Endothelial cell of umbilical vein (primary cell): Measurements from ENCODE around the gene TIPARP. TPM values are rescaled to one million over a fixed set of nuclear protein-coding genes. Genes with fewer than 3 reads are reported as not detected.

ENCODE experiments used
- BruUV-seq: library from RNA; stranded (reverse); fragments of 400-500 nt; replicated peaks from 2 replicates; lab custom pipeline; 2021; lab: Mats Ljungman, UMichigan
- CTCF ChIA-PET: fragments of 300-600, 350-600 bp; sonication (Branson Sonifier 250); formaldehyde crosslinking; loops from one replicate; lab custom pipeline; 2021; ENCODE audit warnings: antibody characterized with exemption, inconsistent platforms; lab: Charles Lee
- POLR2A ChIA-PET: fragments of 300-600, 350-600 bp; sonication (Branson Sonifier 250); formaldehyde crosslinking; loops from one replicate; lab custom pipeline; 2021; ENCODE audit warnings: antibody characterized with exemption, inconsistent platforms; lab: Charles Lee
- DNase-seq: peaks from one replicate; pipeline ENCODE4 v3.0.0-alpha.2; 2011; ENCODE audit warnings: low read depth, low spot score
- FAIRE-seq: peaks from 2 replicates; lab custom pipeline; 2011; peaks lifted over from hg19 to GRCh38; lab: Jason Lieb, UNC
- H2AFZ ChIP-seq: 2 replicates; pipeline ENCODE4 v1.6.0; 2012; ENCODE audit warnings: low read depth, low read length, control low read depth, inconsistent platforms
- H3K27ac ChIP-seq: 2 replicates; pipeline ENCODE4 v1.5.1; 2011; ENCODE audit warnings: low read depth, mild to moderate bottlenecking, control low read depth, low read length, moderate library complexity; ENCODE audit not compliant: insufficient read depth
- H3K27me3 ChIP-seq, 2 experiments: 2 replicates each; pipeline versions ENCODE4 v1.6.0 to v1.6.1; 2011; ENCODE audit warnings: low read length in 2 of 2, mixed read lengths in 1 of 2; ENCODE audit not compliant: control insufficient read depth in 2 of 2, insufficient read depth in 2 of 2
- H3K36me3 ChIP-seq, 2 experiments: 2 replicates in 1 of 2; 3 replicates in 1 of 2; pipeline ENCODE4 v1.5.1; 2011; ENCODE audit warnings: low read length in 2 of 2, mild to moderate bottlenecking in 1 of 2, moderate library complexity in 1 of 2; ENCODE audit not compliant: control insufficient read depth in 2 of 2, insufficient read depth in 2 of 2; ENCODE audit errors: extremely low read depth in 1 of 2
- H3K4me1 ChIP-seq: 3 replicates; pipeline ENCODE4 v1.5.1; 2011; ENCODE audit warnings: mild to moderate bottlenecking, low read length; ENCODE audit not compliant: control insufficient read depth, insufficient read depth; ENCODE audit errors: extremely low read depth
- H3K4me2 ChIP-seq: 2 replicates; pipeline ENCODE4 v1.6.1; 2011; ENCODE audit warnings: low read length, control low read depth, mixed read lengths; ENCODE audit not compliant: insufficient read depth
- H3K4me3 ChIP-seq, 3 experiments: fragments of 200-600 bp in 1 of 3; sonication (generic), shearing (Covaris generic) in 1 of 3; replicated peaks in 1 of 3; 2 replicates each; pipeline ENCODE4 v1.5.1; 2011 to 2016; ENCODE audit warnings: control low read depth in 3 of 3, low read length in 3 of 3, mild to moderate bottlenecking in 2 of 3, inconsistent platforms in 1 of 3, low read depth in 1 of 3, moderate library complexity in 1 of 3; ENCODE audit not compliant: insufficient read depth in 1 of 3
- H3K79me2 ChIP-seq: 2 replicates; pipeline ENCODE4 v1.6.0; 2012; ENCODE audit warnings: low read length, inconsistent platforms; ENCODE audit not compliant: control insufficient read depth, insufficient read depth
- H3K9ac ChIP-seq: replicated peaks from 2 replicates; pipeline ENCODE3; 2011; ENCODE audit warnings: low read length, control low read depth; ENCODE audit not compliant: insufficient read depth; ENCODE audit errors: extremely low read depth
- H3K9me1 ChIP-seq: replicated peaks from 3 replicates; pipeline ENCODE4 v1.6.0; 2011; ENCODE audit warnings: mild to moderate bottlenecking, low read length; ENCODE audit not compliant: control insufficient read depth, insufficient read depth; ENCODE audit errors: extremely low read depth
- H3K9me3 ChIP-seq: replicated peaks from 2 replicates; pipeline ENCODE4 v1.5.1; 2012; ENCODE audit warnings: low read length, inconsistent platforms; ENCODE audit not compliant: control insufficient read depth, insufficient read depth
- H4K20me1 ChIP-seq: replicated peaks from 2 replicates; pipeline ENCODE3; 2011; ENCODE audit warnings: mild to moderate bottlenecking, low read length; ENCODE audit not compliant: control insufficient read depth, insufficient read depth; ENCODE audit errors: extremely low read depth
- CTCF ChIP-seq, 2 donors: IDR thresholded peaks; 1 replicate in 1 of 2; 2 replicates in 1 of 2; pipeline ENCODE4 v1.5.1; 2011; ENCODE audit warnings: low read length in 2 of 2, mild to moderate bottlenecking in 2 of 2, moderate library complexity in 2 of 2, control low read depth in 1 of 2, inconsistent platforms in 1 of 2, low read depth in 1 of 2; ENCODE audit not compliant: insufficient read depth in 1 of 2; ENCODE audit errors: extremely low read depth in 1 of 2
- EZH2 ChIP-seq: IDR thresholded peaks from 2 replicates; pipeline ENCODE4 v1.6.1; 2012; ENCODE audit warnings: borderline replicate concordance, low read depth, mild to moderate bottlenecking, moderate library complexity, low read length, inconsistent platforms; ENCODE audit not compliant: severe bottlenecking
- FOS ChIP-seq: IDR thresholded peaks from 2 replicates; pipeline ENCODE4 v1.6.1; 2011; ENCODE audit warnings: mild to moderate bottlenecking, low read length, moderate library complexity, borderline replicate concordance; ENCODE audit not compliant: insufficient read depth
- GATA2 ChIP-seq: IDR thresholded peaks from 2 replicates; pipeline ENCODE4 v1.7.0; 2011; ENCODE audit warnings: low read depth, mild to moderate bottlenecking, moderate library complexity, mixed read lengths, low read length; ENCODE audit not compliant: insufficient read length, insufficient read depth
- JUN ChIP-seq: IDR thresholded peaks from 2 replicates; pipeline ENCODE4 v1.6.1; 2011; ENCODE audit warnings: borderline replicate concordance, low read depth; ENCODE audit not compliant: insufficient read length, insufficient read depth
- MAX ChIP-seq: IDR thresholded peaks from 2 replicates; pipeline ENCODE4 v1.6.1; 2011; ENCODE audit not compliant: insufficient read depth, insufficient read length
- MYC ChIP-seq: IDR thresholded peaks from one replicate; pipeline ENCODE4 v1.6.1; 2011; ENCODE audit warnings: mild to moderate bottlenecking, low read depth, low read length
- POLR2A ChIP-seq: IDR thresholded peaks from 2 replicates; pipeline ENCODE4 v1.6.1; 2012; ENCODE audit warnings: low read depth, mild to moderate bottlenecking, control low read depth, low read length
- POLR2AphosphoS5 ChIP-seq: IDR thresholded peaks from 2 replicates; pipeline ENCODE4 v1.6.1; 2012; ENCODE audit warnings: low read depth, mild to moderate bottlenecking, control low read depth, low read length, moderate library complexity; ENCODE audit not compliant: insufficient read depth
- dilution Hi-C: fragments of 300-500 bp; cut with MboI; formaldehyde crosslinking; loops from one replicate; pipeline ENCODE4 v1.15.0; 2019; ENCODE audit warnings: low sequenced_read_pairs; ENCODE audit not compliant: extremely low pct_ligation_motif_present
- intact Hi-C: fragments of 100-400 bp; cut with micrococcal nuclease; formaldehyde crosslinking; loops from one replicate; pipeline ENCODE4 v1.10.0; 2022
- polyA plus RNA-seq, 4 experiments: library from polyadenylated mRNA; depleted of rRNA in 3 of 4; stranded (reverse) in 3 of 4; unstranded in 1 of 4; fragments of >200 nt; gene quantifications; 2 replicates each; pipeline versions ENCODE4 v1.2.1 to v1.2.3, GENCODE V29; 2011 to 2012; ENCODE audit warnings: missing spikeins in 1 of 4
- total RNA-seq: library from RNA; stranded (reverse); gene quantifications from 2 replicates; pipeline ENCODE4 v1.2.3, GENCODE V29; 2021

Gene TIPARP
- total and polyA plus RNA-seq, 2 donors (not counting 3 experiments of a cell fraction or from before 2014, with no cell fraction given) = 9.1 to 21.2 TPM

GRCh38 chr3:156685198-156685597 is 10.8 kb downstream of the TIPARP start:
- H3K4me3 ChIP-seq = no peak overlapping the region
- dilution Hi-C loops = loop anchor here (25.0 kb wide), 1 partner anchor 452 kb away; no protein-coding TSS in a partner anchor
- H3K9me1 ChIP-seq = no peaks in the 10 kb centered on the region
- peaks cover 0 to 14% of the 10 kb centered on the region in 2 experiments for H3K36me3 ChIP-seq
- no peaks in the 10 kb centered on the region for H3K9me3 ChIP-seq
- no peak for TF ChIP-seq FOS
- no peak for TF ChIP-seq POLR2AphosphoS5
- no peak for TF ChIP-seq JUN
- no peak for TF ChIP-seq MAX
- no peak for TF ChIP-seq EZH2
- TF ChIP-seq POLR2A = no peak
- TF ChIP-seq CTCF (IDR thresholded peaks at IDR 0.05; ENCODE audit: extremely low read depth in 1 of 2, insufficient read depth in 1 of 2, low read depth in 1 of 2, low read length in 2 of 2) = no peak
- no peak for TF ChIP-seq MYC
- no peak for TF ChIP-seq GATA2
- CTCF ChIA-PET = interaction anchor here (1.0 to 2.4 kb wide), 2 partner anchors 10 to 451 kb away, joined by 3 to 9 read pairs; partner anchors contain the start of gene TIPARP
- no peaks in the 10 kb centered on the region for H3K27me3 ChIP-seq
- POLR2A ChIA-PET = no interaction called here
- no peak overlapping the region for H3K9ac ChIP-seq
- H2AFZ ChIP-seq = no peak overlapping the region
- DNase-seq (no peak), FAIRE-seq (no peak)
- no peak overlapping the region for H3K4me2 ChIP-seq
- BruUV-seq = no TSS peak
- no peak overlapping the region for H3K27ac ChIP-seq
- peaks cover 100% of the 10 kb centered on the region for H3K79me2 ChIP-seq
- intact Hi-C loops = no loop called here
- peaks cover 55% of the 10 kb centered on the region for H3K4me1 ChIP-seq
- H4K20me1 ChIP-seq = peaks cover 6% of the 10 kb centered on the region
